Right kidney (tissue), 1 donor: Measurements from ENCODE around the gene IGF1.
"Not testable (repeated sequence)": the region's sequence is repeated elsewhere in the genome, so short reads cannot be mapped to it uniquely, and the experiment has no call there.

Source experiments
- DNase-seq: peaks from one replicate; pipeline ENCODE4 v3.0.0-alpha.2; 2016

The IGF1 gene

GRCh38 chr12:102388469-102388868 lies 91.9 kb downstream of the IGF1 start:
- DNase-seq, result no peak

DNA sequence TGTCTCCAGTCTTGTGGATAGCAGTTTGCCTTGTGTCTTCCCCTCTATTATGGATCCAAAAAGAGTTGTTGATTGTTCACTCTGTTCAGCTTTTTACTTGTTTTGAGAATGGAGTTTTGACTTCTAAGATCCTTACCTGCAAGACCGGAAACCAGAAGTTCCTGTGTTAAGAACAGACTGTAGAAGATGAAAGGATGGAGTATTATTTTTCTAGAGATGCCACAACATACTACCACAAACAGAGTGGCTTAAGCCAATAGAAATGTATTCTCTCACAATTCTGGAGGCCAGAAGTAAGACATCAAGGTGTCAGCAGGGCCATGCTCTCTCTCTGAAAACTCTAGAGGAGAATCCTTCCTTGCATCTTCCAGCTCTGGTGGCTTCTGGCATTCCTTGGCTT lies 95.0 kb downstream of the IGF1 start:
- DNase-seq, result no peak

GRCh38 chr12:102379346-102380162 lies 100.8 kb downstream of the IGF1 start:
- no peak for DNase-seq

DNA sequence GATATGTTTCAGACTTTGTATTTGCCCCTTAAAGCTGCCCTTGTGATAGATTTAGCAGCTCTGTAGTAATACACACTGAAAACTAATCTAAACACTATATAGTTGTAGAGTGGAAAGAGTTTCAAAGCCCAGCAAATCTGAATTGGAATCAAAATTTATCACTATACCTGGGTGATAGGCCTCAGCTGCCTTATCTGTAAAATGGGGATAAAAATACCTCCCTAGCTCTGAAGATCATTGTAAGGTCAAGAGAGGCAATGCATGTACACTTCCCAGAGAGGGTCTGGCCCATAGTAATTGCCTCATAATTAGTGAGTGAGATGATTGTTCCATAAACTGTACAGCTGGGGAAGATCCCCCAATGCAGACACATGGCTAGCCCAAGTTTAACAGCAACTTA lies 103.6 kb downstream of the IGF1 start:
- no peak for DNase-seq

GRCh38 chr12:102376181-102376747 lies 104.1 kb downstream of the IGF1 start:
- DNase-seq, result no peak

- DNase-seq, result no peak
Measured at GRCh38 chr12:102374190-102374589, 106.2 kb downstream of the IGF1 start.

DNA sequence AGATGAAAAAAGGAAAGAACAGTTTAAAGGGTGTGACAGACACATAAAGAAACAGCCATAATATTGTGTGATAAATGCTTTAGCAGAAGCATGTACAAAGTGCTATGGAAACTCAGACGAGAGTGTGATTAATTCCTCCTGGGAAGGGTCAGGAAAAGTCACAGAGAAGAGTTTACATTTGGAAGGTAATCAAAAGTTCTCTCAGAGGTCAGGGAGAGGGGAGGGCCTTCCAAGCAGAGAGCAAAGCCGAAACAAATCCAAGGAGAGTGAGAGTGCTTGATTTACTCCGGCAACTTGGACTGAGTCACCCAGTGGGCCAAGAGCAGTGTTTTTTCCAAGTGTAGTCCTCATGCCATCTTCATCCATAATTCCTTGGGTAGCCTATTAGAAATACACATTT lies 108.3 kb downstream of the IGF1 start:
- DNase-seq, result no peak

- DNase-seq, result no peak
Measured at GRCh38 chr12:102371165-102371564, 109.2 kb downstream of the IGF1 start.

GRCh38 chr12:102369876-102370275 lies 110.5 kb downstream of the IGF1 start:
- no peak for DNase-seq

GRCh38 chr12:102365365-102365764 lies 115.0 kb downstream of the IGF1 start:
- DNase-seq, result no peak

DNA sequence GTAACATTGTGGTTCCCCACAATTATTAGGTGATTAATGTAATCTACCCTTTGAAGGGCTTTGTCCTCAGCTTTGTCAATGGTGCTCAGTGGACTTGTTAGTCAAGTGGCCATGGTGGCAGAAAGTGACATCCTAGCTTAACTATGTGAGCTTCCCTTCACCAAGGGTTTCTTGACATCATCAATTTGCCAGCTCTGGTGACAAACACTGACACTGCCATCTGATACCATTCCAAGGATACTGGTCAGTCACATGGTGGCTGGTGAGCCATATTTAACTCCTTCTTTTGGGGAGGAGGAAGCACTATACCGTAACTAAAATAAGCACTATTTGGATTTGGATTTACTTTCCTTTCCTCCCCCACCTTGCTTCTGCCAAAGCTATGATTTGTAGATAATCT lies 115.7 kb downstream of the IGF1 start:
- no peak for DNase-seq

DNA sequence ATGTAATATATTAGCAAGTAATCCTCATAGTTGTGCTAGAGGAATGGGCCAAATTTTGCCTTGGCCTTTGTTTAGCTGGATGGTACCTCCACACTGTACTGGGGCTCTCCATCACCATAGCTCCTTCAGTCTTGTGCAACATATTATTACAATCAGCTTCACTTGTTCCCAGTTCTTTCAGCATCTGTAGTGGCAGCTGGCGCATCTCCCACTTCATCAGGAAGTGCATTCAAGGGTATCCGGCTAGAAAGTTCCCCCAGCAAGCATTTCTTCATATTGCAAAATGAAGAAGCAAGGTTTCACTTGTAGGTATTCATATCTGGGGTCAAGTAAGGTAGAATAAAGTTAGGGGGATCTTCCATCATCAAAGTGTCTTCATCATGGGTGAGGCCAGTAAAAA lies 123.7 kb downstream of the IGF1 start:
- no peak for DNase-seq

- not testable (repeated sequence) for DNase-seq
Measured at GRCh38 chr12:102354281-102354680, 126.1 kb downstream of the IGF1 start.

- no peak for DNase-seq
Measured at GRCh38 chr12:102351322-102351721, 129.0 kb downstream of the IGF1 start.

GRCh38 chr12:102350070-102350469 lies 130.3 kb downstream of the IGF1 start:
- no peak for DNase-seq

- no peak for DNase-seq
Measured at GRCh38 chr12:102349079-102349478, 131.3 kb downstream of the IGF1 start.

GRCh38 chr12:102347811-102348210 lies 132.6 kb downstream of the IGF1 start:
- no peak for DNase-seq
